HG02852 (cell line): ENCODE measurements around the gene C9orf72.
"Not testable (repeated sequence)": the region's sequence is repeated elsewhere in the genome, so short reads cannot be mapped to it uniquely, and the experiment has no call there.

ENCODE experiments used
- ATAC-seq: cut with Tn5 transposase; IDR thresholded peaks from one replicate; pipeline ENCODE4 v1.9.1; 2021; ENCODE audit warnings: mild to moderate bottlenecking, moderate library complexity; ENCODE audit not compliant: unreplicated experiment

The C9orf72 gene

DNA sequence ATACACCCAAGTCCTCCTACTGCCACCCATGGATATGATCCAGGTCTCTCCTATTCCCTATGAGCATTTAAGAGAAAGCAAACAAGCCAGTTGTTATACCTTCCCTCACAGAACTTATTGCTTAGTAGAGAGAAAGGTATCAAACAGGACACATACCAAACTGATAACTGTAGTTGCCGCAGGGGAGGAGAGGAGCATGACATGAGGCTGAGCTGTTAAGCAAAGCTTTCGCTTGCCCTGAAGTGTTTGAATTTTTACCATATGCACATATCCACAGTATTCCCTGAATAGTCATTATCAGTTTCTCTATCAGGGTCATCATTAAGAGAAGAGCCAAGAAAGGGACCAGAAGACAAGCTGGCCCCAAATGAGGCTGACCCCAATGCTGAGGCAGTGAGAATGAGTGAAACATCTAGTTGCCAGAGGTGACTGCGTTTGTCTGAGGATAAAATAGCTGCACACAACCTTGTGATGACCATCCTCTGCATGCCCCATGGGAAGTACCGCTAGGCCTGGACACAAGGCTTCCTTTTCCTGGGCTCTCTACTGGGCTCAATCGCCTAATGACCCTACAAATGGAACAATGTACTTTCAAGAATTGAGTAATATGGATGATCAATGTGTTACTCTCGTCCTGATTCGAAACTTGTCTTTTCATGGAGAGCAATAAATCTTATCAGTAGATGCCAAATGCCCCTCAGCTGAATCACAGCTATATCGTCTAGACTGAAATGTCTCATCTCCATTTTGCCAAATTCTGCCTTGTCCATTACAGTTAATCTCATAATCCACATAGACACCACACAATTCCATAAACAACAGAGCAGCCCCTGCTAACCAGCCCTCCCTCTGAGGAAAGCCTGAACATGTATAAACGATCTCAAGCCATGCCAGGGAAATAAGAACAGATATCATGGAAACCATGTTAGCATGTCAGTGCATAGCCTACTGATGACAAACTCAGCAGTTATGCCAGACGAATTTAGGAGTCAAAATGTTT, 53.5 kb downstream of the C9orf72 start:
- ATAC-seq = no peak

- no peak for ATAC-seq
Observed at GRCh38 chr9:27518809-27519208, 54.5 kb downstream of the C9orf72 start.

DNA sequence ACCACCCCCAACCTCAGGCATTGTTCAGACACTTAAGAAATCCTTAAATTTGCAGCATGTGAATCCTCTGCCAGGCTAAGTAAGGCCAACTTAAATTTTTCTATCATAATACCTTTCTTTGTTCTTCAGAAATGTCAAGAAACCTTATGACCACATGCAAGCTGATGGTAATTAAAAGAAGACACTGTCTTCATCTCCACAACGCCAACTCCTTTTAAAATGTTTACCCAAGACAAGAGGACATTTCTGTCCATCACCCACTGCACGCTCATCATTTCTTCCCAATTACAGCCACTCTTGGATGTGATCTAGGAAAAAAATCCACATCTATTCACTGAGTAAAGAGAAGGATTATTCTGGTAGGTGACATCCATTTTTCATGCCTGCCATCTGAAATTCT, 55.3 kb downstream of the C9orf72 start:
- no peak for ATAC-seq

GRCh38 chr9:27514551-27514950, 58.7 kb downstream of the C9orf72 start:
- no peak for ATAC-seq

DNA sequence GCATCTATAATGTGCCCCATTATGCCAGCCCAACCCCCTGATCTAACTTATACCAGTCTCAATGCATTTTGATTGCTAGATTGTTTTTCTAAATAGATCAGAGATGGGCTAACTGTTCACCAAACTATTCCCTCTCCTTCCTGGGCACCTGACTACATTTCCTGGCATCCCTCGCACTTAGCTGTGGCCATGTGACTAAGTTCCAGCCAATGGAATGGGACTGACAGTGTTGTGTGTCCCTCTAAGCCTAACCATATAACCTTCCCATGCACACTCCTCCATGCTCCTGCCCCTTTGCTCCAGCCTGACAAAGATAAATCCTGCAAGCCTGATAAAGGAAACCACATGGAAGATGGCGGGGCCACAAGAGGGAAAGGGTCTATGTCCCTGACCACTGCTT, 61.5 kb downstream of the C9orf72 start:
- ATAC-seq = no peak

GRCh38 chr9:27510780-27511179, 62.5 kb downstream of the C9orf72 start:
- no peak for ATAC-seq

DNA sequence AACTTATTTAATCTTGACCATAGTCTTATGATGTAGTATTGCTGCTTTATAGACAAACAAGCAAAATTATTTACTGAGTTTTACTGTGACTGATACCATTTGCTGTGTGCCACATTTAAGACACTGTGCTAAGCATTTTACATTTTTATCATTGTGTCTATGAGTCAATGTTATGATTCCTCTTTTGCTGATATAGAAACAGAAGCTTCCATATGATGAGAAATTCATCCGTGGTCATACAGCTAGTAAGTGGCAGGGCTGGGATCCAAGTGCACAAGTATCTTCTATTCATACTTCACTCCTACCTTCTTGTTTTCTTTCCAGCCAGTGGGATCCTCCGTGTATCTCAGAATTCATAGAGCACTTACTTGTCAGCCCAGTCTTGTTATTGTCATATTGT, 66.3 kb downstream of the C9orf72 start:
- no peak for ATAC-seq

DNA sequence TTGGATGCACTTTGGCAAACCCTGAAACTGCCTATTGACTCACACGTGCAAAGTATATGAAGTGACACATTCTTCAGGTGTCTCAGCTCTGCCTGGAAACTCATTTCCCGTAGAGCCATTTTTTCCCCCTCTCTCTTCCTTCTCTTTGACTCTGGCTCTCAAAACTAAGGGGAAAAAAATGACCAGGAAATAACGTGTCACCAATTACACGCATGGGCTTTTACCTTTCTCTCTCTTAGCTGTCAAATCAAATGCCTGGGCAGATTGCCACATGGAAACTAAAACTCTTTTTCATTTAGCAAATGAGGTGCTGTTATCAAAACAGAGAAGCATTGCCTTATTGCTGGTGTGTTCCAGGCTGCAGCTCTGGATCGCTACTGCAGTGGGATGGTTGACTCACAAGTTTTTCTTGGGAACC, 67.5 kb downstream of the C9orf72 start:
- ATAC-seq = no peak

GRCh38 chr9:27504259-27504658, 69.0 kb downstream of the C9orf72 start:
- ATAC-seq = peak; percentile 70

- no peak for ATAC-seq
Observed at GRCh38 chr9:27503623-27504022, 69.7 kb downstream of the C9orf72 start.

DNA sequence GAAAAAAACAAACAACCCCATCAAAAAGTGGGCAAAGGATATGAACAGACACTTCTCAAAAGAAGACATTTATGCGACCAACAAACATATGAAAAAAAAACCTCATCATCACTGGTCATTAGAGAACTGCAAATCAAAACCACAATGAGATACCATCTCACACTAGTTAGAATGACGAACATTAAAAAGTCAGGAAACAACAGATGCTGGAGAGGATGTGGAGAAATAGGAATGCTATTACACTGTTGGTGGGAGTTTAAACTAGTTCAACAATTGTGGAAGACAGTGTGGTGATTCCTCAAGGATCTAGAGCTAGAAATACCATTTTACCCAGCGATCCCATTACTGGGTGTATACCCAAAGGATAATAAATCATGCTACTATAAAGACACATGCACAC, 72.4 kb downstream of the C9orf72 start:
- not testable (repeated sequence) for ATAC-seq

DNA sequence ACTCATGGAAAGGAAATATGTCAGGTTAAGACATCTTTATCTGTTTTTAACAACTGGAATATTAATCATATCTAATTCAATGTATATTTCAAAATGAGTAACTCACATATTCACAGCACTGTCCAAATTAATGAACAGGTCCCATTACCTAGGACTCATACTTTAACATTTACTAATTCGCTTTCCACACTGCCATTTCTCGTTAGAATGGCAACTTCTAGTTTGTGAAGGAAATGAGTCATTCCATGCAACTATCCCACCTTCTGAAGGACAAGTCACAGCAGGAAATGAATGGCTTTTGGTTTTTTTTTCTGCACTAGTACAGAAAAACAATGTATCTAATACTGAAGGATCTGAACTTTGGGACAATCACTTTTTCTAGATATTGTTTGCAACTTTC, 73.8 kb downstream of the C9orf72 start:
- ATAC-seq = peak; percentile 56

GRCh38 chr9:27497883-27498417, 75.3 kb downstream of the C9orf72 start:
- no peak for ATAC-seq
